Measurements from ENCODE around the gene ZNF22.

- 0 out of 2 replicates have a peak, but pooled peaks have one; percentile 13 for TF ChIP-seq CTCF (conservative IDR thresholded peaks at IDR 0.05; ENCODE audit: low read depth, low read length)
- no peak for TF ChIP-seq EZH2 (IDR thresholded peaks at IDR 0.05; ENCODE audit: borderline replicate concordance, low read depth, low read length, poor library complexity, severe bottlenecking)
Observed at GRCh38 chr10:44962870-44963738, 37.6 kb upstream of the ZNF22 start.

All from A673 (cell line).